HG02973 (cell line): Measurements from ENCODE around the gene FOXO3.
"Not testable (repeated sequence)": the region's sequence is repeated elsewhere in the genome, so short reads cannot be mapped to it uniquely, and the experiment has no call there.

Experiments
- ATAC-seq: cut with Tn5 transposase; IDR thresholded peaks from one replicate; pipeline ENCODE4 v1.9.1; 2021; ENCODE audit warnings: moderate library complexity; ENCODE audit not compliant: unreplicated experiment

FOXO3 gene

GRCh38 chr6:108655806-108656651 lies 95.3 kb downstream of the FOXO3 start:
- ATAC-seq: no peak

GRCh38 chr6:108656836-108657235 lies 96.1 kb downstream of the FOXO3 start:
- ATAC-seq: no peak

- ATAC-seq: no peak
Observed at GRCh38 chr6:108658174-108658573, 97.5 kb downstream of the FOXO3 start.

GRCh38 chr6:108658785-108659184 lies 98.1 kb downstream of the FOXO3 start:
- ATAC-seq: not testable (repeated sequence)

GRCh38 chr6:108660251-108660650 lies 99.5 kb downstream of the FOXO3 start:
- ATAC-seq: no peak

GRCh38 chr6:108661430-108661829 lies 100.7 kb downstream of the FOXO3 start:
- ATAC-seq: no peak

GRCh38 chr6:108661982-108662381 lies 101.3 kb downstream of the FOXO3 start:
- no peak for ATAC-seq

GRCh38 chr6:108662702-108663101 lies 102.0 kb downstream of the FOXO3 start:
- no peak for ATAC-seq

- ATAC-seq: not testable (repeated sequence)
Observed at GRCh38 chr6:108663494-108664064, 102.9 kb downstream of the FOXO3 start.

GRCh38 chr6:108665495-108666196 lies 104.9 kb downstream of the FOXO3 start:
- ATAC-seq: no peak

GRCh38 chr6:108666656-108667260 lies 106.0 kb downstream of the FOXO3 start:
- ATAC-seq: no peak

- ATAC-seq: no peak
Observed at GRCh38 chr6:108667993-108668392, 107.3 kb downstream of the FOXO3 start.

- ATAC-seq: no peak
Observed at GRCh38 chr6:108669673-108670072, 109.0 kb downstream of the FOXO3 start.

GRCh38 chr6:108671175-108671574 lies 110.5 kb downstream of the FOXO3 start:
- ATAC-seq: no peak

GRCh38 chr6:108671790-108672189 lies 111.1 kb downstream of the FOXO3 start:
- ATAC-seq: no peak

- ATAC-seq: no peak
Observed at GRCh38 chr6:108672641-108673040, 111.9 kb downstream of the FOXO3 start.

- ATAC-seq: no peak
Observed at GRCh38 chr6:108673153-108673552, 112.4 kb downstream of the FOXO3 start.

GRCh38 chr6:108673602-108674001 lies 112.9 kb downstream of the FOXO3 start:
- no peak for ATAC-seq

GRCh38 chr6:108675226-108676200 lies 114.8 kb downstream of the FOXO3 start:
- ATAC-seq: no peak

- no peak for ATAC-seq
Observed at GRCh38 chr6:108676555-108676954, 115.8 kb downstream of the FOXO3 start.
